GM21825 (cell line): ENCODE data around the gene ODAD2.
"Not testable (repeated sequence)": the region's sequence is repeated elsewhere in the genome, so short reads cannot be mapped to it uniquely, and the experiment has no call there.

Experiments
- ATAC-seq: cut with Tn5 transposase; IDR thresholded peaks from one replicate; pipeline ENCODE4 v1.9.1; 2021; ENCODE audit warnings: mild to moderate bottlenecking, moderate library complexity; ENCODE audit not compliant: unreplicated experiment

The ODAD2 gene

GRCh38 chr10:27970795-27971194, 28.1 kb downstream of the ODAD2 start:
- not testable (repeated sequence) for ATAC-seq

GRCh38 chr10:27969931-27970330, 28.9 kb downstream of the ODAD2 start:
- not testable (repeated sequence) for ATAC-seq

DNA sequence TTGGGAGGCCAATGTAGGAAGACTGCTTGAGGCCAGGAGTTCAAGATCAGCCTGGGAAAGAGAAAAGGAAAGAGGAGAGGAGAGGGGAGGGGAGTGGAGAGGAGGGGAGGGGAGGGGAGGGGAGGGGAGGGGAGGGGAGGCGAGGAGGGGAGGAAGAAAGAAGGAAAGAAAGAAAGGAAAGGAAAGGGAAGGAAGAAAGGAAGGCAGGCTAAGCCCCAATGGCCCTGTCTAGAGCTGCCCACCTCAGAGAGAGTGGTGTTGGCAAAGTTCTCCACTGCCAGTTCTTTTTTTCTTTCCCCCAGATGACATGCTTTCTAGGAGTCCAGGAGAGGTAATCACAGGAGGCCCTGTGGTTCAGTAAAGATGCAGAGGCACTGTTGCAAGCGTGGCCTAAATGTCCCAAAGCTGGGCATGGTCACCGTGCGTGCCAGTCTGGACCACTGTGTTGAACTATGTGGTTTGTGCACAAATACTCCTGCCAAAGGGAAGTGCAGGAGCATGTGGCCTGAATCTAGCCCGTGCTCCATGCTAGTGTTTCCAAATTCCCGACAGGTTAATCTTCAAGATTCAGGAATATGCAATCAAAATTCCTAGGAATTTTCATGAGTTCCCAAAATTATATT, 39.7 kb downstream of the ODAD2 start:
- no peak for ATAC-seq

GRCh38 chr10:27958383-27958782, 40.5 kb downstream of the ODAD2 start:
- not testable (repeated sequence) for ATAC-seq

- no peak for ATAC-seq
Observed at GRCh38 chr10:27950242-27950564, 48.7 kb downstream of the ODAD2 start.

- ATAC-seq = no peak
Observed at GRCh38 chr10:27949528-27950241, 49.2 kb downstream of the ODAD2 start.

GRCh38 chr10:27948186-27948585, 50.7 kb downstream of the ODAD2 start:
- ATAC-seq = no peak

- no peak for ATAC-seq
Observed at GRCh38 chr10:27947540-27947939, 51.3 kb downstream of the ODAD2 start.

DNA sequence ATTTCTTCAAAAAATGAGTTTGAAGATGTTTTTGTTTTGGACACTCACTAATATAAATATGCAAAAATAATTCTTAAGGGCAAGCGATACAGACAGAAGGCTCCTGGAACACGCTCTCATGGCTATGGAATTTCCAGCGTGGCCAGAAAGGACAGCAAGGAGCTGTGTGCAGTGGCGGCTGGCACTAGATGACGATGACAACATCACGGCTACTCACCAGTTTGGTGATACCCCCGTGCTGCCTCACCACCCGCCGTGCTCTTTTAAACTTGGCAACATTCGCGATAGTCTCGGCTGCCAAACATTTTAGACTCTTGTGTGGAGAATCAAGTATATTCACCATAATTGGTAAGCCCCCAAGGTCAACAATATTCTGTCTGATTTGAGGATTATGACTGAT, 54.9 kb downstream of the ODAD2 start:
- no peak for ATAC-seq

DNA sequence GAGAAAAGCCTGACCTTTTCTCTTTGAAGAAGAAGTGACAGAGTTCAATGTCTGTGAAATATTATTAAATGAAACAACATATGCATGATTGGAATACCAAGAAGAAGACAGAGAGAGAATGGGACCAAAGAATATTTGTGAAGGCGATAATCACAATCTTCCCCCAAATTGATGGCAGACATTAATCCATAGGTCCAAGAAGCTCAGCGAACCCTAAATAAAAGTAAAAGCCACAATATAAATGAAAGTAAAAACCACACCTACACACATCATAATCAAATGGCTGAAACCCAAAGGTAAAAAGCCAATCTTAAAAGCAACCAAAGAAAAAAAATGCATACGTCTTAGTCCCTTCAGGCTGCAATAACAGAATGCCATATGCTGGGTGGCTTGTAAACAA, 84.0 kb downstream of the ODAD2 start:
- ATAC-seq = no peak

- no peak for ATAC-seq
Observed at GRCh38 chr10:27912231-27912630, 86.6 kb downstream of the ODAD2 start.

- ATAC-seq = no peak
Observed at GRCh38 chr10:27911539-27911938, 87.3 kb downstream of the ODAD2 start.

DNA sequence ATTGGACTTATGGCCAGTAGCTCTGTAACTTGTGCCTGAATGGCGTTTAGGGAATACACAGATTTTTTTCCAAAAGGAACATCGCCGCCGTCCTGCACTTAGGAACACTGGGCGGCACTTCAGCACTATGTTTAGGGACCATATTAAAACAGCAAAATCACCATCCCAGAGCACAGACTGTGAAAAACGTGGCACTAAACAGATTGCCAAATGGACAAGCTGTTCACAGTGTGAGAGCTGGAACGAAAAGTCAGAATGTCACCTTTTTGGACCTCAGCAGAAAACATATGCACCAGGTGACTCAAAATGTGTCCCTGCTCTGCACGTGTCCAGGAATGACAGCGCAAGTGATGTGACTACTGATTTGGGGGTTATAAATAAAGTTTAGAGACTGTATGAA, 87.9 kb downstream of the ODAD2 start:
- no peak for ATAC-seq

DNA sequence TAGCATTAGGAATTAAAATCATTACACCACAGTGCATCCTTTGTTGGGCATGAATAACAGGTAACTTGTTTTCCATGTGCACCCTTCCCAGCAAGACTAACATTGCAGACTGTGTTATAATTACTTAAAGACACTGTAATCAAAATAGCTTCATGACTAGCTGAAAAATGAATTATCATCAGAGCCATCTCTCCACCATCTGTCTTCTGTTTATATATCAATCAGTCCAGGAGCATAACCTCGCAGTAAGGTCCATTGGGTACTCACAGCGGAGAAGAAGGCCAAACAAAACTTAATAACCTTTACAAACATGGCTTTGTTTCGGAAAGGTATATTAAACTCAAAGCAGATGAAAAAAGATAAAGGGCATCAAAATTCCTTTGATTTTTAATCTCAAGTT, 90.6 kb downstream of the ODAD2 start:
- no peak for ATAC-seq

DNA sequence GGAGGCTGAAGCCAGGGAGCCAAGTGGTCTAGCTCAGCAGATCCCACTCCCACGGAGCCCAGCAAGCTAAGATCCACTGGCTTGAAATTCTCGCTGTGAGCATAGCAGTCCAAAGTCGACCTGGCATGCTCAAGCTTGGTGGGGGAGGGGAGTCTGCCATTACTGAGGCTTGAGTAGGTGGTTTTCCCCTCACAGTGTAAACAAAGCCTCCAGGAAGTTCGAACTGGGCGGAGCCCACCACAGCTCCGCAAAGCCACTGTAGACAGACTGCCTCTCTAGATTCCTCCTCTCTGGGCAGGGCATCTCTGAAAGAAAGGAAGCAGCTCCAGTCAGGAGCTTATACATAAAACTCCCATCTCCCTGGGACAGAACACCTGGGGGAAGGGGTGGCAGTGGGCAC, 99.4 kb downstream of the ODAD2 start:
- not testable (repeated sequence) for ATAC-seq

- no peak for ATAC-seq
Observed at GRCh38 chr10:27899058-27899457, 99.8 kb downstream of the ODAD2 start.

DNA sequence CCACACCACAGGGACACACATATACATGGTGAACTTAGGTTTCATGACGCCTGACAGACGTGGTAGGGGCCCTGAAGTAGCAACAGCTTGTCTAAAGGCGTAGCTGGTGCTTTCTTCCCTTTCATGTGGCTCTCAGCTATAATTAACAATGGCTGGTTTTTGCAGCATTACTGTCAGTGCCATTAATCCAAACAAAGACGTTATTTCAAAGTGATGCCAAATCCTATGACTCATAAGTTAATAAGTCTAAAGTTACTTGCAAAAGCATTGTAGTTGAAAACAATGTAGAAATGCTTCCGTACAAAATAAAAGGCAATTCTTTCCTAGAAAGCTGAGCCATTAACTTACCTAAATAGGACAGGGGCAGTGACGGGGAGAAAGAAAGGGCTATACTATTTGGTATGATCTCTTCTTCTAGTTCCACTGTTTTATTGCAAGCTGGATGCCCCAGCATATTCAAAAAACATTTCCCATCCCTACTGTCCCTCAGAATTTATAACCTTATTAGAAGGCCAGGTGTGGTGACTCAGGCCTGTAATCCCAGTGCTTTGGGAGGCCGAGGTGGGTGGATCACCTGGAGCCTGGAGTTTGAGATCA, 105.4 kb downstream of the ODAD2 start:
- no peak for ATAC-seq

DNA sequence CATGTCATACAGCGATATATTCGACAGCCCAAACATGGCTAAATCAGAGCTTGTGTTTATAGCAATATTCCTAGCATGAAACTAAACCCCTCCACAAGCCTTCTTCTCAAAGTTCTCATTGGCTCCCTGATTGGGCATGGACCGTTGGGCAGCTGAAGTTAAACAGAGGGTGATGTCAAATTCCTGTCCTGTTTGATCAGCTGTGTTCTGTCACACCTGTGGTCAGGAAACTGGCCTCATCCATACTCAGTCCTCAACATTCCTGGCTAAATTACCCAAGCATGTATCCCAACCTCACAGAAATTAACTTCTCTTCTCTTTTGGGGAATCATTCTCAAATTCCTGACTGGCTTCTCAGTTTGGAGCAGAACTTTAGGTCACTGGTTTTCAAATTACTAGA, 107.9 kb downstream of the ODAD2 start:
- ATAC-seq = no peak

- no peak for ATAC-seq
Observed at GRCh38 chr10:27889518-27889917, 109.4 kb downstream of the ODAD2 start.

DNA sequence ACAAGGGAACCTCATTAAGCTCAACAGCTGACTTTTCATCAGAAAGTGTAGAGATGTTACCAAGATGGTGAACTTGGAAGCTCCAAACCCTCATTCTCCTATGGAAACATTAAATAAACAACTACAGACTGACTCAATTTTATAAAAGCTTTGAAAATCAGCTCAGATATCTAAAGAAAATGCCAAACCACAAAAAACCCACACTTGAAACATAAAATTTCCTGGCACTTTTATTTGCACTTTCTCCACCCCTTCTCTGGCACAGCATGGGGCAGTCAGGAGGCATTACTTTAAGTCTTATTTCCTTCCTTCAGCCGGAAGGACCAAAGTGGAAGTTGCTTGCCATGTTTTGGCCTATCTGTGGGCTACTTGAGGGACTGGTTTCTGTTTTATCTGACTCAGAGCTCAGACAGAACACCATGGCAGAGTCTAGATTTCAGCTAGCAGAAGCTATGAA, 114.7 kb downstream of the ODAD2 start:
- no peak for ATAC-seq

GRCh38 chr10:27878281-27878680, 120.6 kb downstream of the ODAD2 start:
- no peak for ATAC-seq

GRCh38 chr10:27865221-27865635, 133.7 kb downstream of the ODAD2 start:
- no peak for ATAC-seq
